ENCODE measurements around the gene KLF15. TPM values are rescaled to one million over a fixed set of nuclear protein-coding genes. Genes with fewer than 3 reads are reported as not detected.
A peak's percentile ranks its signal among the peaks of the same experiment; 100 is the strongest.

Gene KLF15
- total and polyA plus RNA-seq, 9 of the 15 experiments (the other 6 are each of a cell fraction or from before 2014, with no cell fraction given): 0.08 to 4.8 (median 1.2) TPM

DNA sequence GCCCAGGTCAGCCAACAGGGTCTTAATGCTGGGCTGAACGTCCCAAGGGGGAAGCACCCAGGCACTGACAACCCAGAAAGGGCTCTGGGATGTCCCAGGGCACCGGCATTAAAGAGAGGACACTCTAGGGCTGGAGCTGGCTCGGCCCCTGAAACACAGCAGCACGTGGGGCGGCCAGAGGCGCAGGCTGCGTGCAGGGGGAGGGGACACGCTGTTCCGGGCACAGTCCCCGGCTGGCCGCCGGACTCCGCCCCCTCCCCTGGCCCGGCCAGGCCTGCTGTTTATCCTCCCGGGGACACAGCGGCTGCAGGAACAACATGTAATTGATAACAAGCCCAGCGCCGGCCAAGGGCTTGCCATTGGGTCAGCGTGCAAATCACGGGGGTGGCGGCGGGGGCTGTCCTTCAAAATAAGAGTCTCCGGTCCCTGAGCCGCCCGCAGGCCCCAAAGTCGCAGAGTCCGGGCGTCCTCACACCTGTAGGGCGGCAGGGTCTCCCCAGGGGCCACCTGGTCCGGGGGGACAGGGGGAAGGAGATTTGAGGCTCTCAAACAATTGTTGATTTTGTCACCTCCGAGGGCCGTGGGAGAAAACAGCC is 1.3 kb downstream of the KLF15 start (continued):
- TF ChIP-seq, protein P1, sequence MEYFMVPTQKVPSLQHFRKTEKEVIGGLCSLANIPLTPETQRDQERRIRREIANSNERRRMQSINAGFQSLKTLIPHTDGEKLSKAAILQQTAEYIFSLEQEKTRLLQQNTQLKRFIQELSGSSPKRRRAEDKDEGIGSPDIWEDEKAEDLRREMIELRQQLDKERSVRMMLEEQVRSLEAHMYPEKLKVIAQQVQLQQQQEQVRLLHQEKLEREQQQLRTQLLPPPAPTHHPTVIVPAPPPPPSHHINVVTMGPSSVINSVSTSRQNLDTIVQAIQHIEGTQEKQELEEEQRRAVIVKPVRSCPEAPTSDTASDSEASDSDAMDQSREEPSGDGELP (CRISPR knock-in tag; IDR thresholded peaks at IDR 0.05; ENCODE audit: borderline replicate concordance): peak; percentile 86
- TF ChIP-seq ZC3H8 (IDR thresholded peaks at IDR 0.05) (no peak), ZNF57 (CRISPR knock-in tag; IDR thresholded peaks at IDR 0.05) (no peak), PTRF (tag; IDR thresholded peaks at IDR 0.05) (no peak), TFAM (CRISPR knock-in tag; conservative IDR thresholded peaks at IDR 0.05) (no peak), ZNF274 (IDR thresholded peaks at IDR 0.05; ENCODE audit: borderline replicate concordance, low read depth, low read length) (no peak), STAT5B (CRISPR knock-in tag; IDR thresholded peaks at IDR 0.05) (no peak), RUNX1 (IDR thresholded peaks at IDR 0.05; ENCODE audit: low read depth) (no peak), CEBPB (tag; IDR thresholded peaks at IDR 0.05) (no peak), YY1 (IDR thresholded peaks at IDR 0.05; ENCODE audit: borderline replicate concordance in 1 of 3, control insufficient read depth in 1 of 3, extremely low read depth in 1 of 3, insufficient read depth in 3 of 3, insufficient read length in 1 of 3, insufficient replicate concordance in 2 of 3, low read depth in 1 of 3, low read length in 2 of 3) (peak in 1 of 3 experiments; percentile 9), TARDBP (IDR thresholded peaks at IDR 0.05) (peak; percentile 54; the same call in 1 of the 2 replicates), CREB3L1 (IDR thresholded peaks at IDR 0.05; ENCODE audit: borderline replicate concordance, low read depth) (no peak), ZFX (CRISPR knock-in tag; IDR thresholded peaks at IDR 0.05) (peak; percentile 60), ZNF717 (CRISPR knock-in tag; IDR thresholded peaks at IDR 0.05) (no peak), SIN3B (IDR thresholded peaks at IDR 0.05; ENCODE audit: low read depth) (no peak), ZBTB17 (CRISPR knock-in tag; IDR thresholded peaks at IDR 0.05) (no peak), ZNF695 (CRISPR knock-in tag; IDR thresholded peaks at IDR 0.05) (no peak)
- TF ChIP-seq, protein P2, sequence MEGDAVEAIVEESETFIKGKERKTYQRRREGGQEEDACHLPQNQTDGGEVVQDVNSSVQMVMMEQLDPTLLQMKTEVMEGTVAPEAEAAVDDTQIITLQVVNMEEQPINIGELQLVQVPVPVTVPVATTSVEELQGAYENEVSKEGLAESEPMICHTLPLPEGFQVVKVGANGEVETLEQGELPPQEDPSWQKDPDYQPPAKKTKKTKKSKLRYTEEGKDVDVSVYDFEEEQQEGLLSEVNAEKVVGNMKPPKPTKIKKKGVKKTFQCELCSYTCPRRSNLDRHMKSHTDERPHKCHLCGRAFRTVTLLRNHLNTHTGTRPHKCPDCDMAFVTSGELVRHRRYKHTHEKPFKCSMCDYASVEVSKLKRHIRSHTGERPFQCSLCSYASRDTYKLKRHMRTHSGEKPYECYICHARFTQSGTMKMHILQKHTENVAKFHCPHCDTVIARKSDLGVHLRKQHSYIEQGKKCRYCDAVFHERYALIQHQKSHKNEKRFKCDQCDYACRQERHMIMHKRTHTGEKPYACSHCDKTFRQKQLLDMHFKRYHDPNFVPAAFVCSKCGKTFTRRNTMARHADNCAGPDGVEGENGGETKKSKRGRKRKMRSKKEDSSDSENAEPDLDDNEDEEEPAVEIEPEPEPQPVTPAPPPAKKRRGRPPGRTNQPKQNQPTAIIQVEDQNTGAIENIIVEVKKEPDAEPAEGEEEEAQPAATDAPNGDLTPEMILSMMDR (IDR thresholded peaks at IDR 0.05 in 2 of 3, conservative IDR thresholded peaks at IDR 0.05 in 1 of 3; ENCODE audit: insufficient read depth in 2 of 3, low read depth in 1 of 3, low read length in 3 of 3): no peak
- TF ChIP-seq, protein P3, sequence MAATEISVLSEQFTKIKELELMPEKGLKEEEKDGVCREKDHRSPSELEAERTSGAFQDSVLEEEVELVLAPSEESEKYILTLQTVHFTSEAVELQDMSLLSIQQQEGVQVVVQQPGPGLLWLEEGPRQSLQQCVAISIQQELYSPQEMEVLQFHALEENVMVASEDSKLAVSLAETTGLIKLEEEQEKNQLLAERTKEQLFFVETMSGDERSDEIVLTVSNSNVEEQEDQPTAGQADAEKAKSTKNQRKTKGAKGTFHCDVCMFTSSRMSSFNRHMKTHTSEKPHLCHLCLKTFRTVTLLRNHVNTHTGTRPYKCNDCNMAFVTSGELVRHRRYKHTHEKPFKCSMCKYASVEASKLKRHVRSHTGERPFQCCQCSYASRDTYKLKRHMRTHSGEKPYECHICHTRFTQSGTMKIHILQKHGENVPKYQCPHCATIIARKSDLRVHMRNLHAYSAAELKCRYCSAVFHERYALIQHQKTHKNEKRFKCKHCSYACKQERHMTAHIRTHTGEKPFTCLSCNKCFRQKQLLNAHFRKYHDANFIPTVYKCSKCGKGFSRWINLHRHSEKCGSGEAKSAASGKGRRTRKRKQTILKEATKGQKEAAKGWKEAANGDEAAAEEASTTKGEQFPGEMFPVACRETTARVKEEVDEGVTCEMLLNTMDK (IDR thresholded peaks at IDR 0.05; ENCODE audit: borderline replicate concordance, insufficient read depth, low read depth, low read length, poor library complexity, severe bottlenecking): no peak
- TF ChIP-seq, protein P4, sequence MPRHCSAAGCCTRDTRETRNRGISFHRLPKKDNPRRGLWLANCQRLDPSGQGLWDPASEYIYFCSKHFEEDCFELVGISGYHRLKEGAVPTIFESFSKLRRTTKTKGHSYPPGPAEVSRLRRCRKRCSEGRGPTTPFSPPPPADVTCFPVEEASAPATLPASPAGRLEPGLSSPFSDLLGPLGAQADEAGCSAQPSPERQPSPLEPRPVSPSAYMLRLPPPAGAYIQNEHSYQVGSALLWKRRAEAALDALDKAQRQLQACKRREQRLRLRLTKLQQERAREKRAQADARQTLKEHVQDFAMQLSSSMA (CRISPR knock-in tag; IDR thresholded peaks at IDR 0.05): no peak
